HEK293T (cell line): ENCODE data around the gene CCDC33.

Experiments used
- BHLHE40 ChIP-seq: fragments of 450-650 bp; IDR thresholded peaks from 2 replicates; pipeline ENCODE4 v1.6.1; 2016; ENCODE audit warnings: mild to moderate bottlenecking, moderate library complexity, borderline replicate concordance
- FOXA1 ChIP-seq: fragments of 450-650 bp; IDR thresholded peaks from 2 replicates; pipeline ENCODE4 v1.6.1; 2016; ENCODE audit warnings: mild to moderate bottlenecking
- FOXM1 ChIP-seq: fragments of 450-650 bp; IDR thresholded peaks from 2 replicates; pipeline ENCODE4 v1.6.1; 2017; ENCODE audit warnings: mild to moderate bottlenecking, borderline replicate concordance
- HDGF ChIP-seq: fragments of 450-650 bp; IDR thresholded peaks from 2 replicates; pipeline ENCODE4 v1.6.1; 2017; ENCODE audit warnings: antibody characterized with exemption, borderline replicate concordance
- LEF1 ChIP-seq: fragments of 450-650 bp; IDR thresholded peaks from 2 replicates; pipeline ENCODE4 v1.6.1; 2017; ENCODE audit warnings: mild to moderate bottlenecking, borderline replicate concordance
- NFRKB ChIP-seq: fragments of 450-650 bp; IDR thresholded peaks from 2 replicates; pipeline ENCODE4 v1.6.1; 2016; ENCODE audit warnings: mild to moderate bottlenecking, moderate library complexity
- TARDBP ChIP-seq: fragments of 450-650 bp; IDR thresholded peaks from 2 replicates; pipeline ENCODE4 v1.6.1; 2016
- TF ChIP-seq, protein P1 (sequence below): fragments of 450-650 bp; IDR thresholded peaks from 2 replicates; pipeline ENCODE4 v1.6.1; 2016

DNA sequence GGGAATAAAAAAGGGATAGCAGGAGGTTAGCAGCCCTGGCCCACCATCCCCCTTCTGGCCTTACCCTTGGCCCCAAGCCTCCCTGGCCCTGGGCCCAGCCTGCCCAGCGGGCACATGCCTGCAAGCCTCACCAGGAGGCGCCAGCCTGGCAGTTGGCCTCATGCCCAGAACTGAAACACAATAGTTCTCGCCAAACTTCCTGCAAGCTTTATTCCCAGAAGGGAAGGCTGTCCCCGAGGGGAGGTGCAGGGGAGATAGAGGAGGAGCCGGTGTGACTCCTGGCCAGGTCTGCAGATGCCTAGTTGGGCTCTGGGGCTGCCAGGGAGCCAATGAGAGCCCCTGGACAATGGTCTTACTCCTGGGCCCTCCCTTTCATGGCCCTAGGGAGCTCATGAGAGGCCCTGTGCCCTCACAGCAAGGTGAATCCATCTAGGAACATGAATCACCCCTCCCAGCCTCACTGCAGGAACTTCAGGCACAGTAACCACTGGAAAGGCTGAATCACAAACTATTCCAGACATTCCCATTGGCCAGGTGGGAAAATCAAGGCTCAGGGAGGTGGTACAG is 4.0 kb downstream of the CCDC33 start:
- TF ChIP-seq BHLHE40 (no peak), FOXM1 (no peak), HDGF (no peak), TARDBP (no peak), LEF1 (no peak), FOXA1 (no peak), NFRKB (no peak)
- TF ChIP-seq, protein P1, sequence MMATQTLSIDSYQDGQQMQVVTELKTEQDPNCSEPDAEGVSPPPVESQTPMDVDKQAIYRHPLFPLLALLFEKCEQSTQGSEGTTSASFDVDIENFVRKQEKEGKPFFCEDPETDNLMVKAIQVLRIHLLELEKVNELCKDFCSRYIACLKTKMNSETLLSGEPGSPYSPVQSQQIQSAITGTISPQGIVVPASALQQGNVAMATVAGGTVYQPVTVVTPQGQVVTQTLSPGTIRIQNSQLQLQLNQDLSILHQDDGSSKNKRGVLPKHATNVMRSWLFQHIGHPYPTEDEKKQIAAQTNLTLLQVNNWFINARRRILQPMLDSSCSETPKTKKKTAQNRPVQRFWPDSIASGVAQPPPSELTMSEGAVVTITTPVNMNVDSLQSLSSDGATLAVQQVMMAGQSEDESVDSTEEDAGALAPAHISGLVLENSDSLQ, result no peak
